Epithelial cell of prostate (primary cell): ENCODE results near the gene DDTL.
"Not testable (repeated sequence)": the region's sequence is repeated elsewhere in the genome, so short reads cannot be mapped to it uniquely, and the experiment has no call there.

ENCODE experiments used
- DNase-seq: peaks from one replicate; pipeline ENCODE4 v3.0.0-alpha.2; 2011; ENCODE audit warnings: low read depth, low spot score
- H3K27ac ChIP-seq: fragments of 450-650 bp; 2 replicates; pipeline ENCODE4 v1.5.1; 2017; ENCODE audit warnings: mild to moderate bottlenecking

The DDTL gene

DNA sequence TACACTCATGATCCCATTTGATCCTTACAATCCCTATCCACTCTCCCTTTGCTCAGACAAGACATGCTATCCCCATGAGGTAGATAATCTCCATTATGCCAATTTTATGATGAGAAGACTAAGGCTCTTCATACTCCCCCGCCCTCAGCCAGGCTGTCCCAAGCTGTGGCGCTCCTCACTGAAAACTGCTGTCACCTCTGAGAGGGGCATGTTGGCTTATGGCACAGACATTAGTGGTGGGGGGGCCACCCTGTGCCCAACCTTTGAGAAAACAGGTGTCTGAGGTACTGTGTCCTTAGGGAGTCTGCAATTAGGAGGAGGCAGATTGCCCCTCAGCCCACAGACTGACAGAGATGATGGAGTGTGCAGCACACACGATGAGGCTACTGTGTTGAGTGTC is 2.4 kb downstream of the DDTL start:
- DNase-seq = no peak
- H3K27ac ChIP-seq = no peak overlapping the region

DNA sequence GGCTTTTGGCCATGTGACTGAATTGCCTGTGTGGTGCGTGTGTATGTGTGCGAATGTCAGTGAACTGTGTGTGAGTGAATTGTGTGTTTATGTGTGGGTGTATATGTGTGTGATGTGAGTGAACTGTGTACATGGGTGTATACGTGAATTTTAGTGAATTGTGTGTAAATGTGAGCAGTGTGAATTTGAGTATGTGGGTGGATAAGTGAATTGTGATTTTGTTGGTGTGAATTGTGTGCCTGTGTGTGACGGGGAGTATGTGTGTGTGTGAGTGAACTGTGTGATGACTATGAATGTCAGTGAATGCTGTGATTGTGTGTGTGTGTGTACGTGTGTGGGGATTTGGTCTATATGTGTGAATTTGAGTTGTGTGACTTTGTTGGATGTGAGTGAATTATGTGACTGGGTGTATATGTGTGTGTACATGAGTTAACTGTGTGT is 3.5 kb downstream of the DDTL start:
- no peak overlapping the region for H3K27ac ChIP-seq
- DNase-seq = no peak

DNA sequence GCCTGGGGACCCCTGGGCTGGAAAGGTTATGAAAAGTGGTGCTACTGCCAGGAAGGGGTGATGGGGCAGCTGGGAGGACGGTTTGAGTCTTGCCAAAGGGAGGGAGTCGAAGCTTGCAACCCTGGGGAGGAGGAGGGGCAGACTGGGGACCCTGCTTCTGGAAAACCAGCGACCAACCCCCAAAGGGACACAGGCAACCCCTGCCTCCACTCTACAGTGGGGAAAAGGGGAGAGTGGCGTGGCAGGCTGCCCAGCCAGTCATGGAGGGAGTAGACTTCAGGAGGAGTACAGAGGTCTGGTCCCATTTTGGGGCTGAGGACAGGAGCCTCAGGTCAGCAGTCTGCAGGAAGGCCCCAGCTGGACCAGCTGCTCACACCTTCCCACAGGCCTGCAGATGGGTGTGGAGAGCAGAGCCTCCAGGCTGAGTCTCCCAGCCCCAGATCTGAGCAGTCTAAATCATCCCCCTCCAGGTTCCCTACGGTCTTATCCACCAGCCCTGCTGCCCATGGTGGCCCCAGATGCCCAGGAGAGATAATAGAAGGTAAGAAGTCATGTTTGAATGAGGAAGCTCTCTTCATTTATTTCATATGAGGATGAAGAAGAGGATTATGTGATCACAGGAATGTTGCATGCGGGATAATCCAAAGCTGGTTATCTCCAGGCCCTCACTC is 4.3 kb downstream of the DDTL start:
- DNase-seq = no peak
- H3K27ac ChIP-seq = no peak overlapping the region

DNA sequence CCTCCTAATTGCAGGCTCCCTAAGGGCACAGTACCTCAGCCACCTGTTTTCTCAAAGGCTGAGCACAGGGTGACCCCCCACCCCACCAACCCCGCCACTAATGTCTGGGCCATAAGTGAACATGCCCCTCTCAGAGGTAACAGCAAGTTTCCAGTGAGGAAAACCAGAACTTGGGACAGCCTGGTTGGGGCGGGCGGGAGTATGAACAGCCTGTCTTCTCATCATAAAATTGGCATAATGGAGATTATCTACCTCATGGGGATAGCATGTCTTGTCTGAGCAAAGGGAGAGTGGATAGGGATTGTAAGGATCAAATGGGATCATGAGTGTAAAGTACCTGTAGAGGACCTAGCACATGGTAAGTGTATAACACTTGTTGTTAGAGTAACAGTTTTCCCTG is 5.2 kb downstream of the DDTL start:
- not testable (repeated sequence) for DNase-seq, H3K27ac ChIP-seq

DNA sequence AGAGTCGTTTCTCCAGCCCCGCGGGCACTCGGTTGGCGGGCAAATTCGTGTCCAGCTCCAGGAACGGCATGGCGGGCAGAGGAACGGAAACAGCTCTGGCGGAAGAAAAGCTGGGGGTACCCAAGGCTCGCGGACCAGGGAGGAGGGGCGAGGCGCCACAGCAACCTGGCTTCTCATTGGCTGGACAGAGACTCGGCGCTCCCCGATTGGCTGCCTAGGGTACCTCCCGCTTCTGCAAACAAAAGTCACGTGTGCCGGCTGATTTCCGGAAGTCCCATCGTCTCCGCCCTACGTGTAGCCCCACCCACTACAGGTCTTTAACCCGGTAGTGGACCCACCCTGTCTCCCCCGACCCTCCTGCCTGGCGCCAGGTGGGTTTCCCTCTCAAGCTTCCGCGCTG is 7.7 kb downstream of the DDTL start, which contains the start of gene DDT:
Gene DDT (minus strand): TSS at position 97 of the 400 bp plus-strand sequence. CDS start 27 bp downstream, at position 70.
- not testable (repeated sequence) for H3K27ac ChIP-seq, DNase-seq

DNA sequence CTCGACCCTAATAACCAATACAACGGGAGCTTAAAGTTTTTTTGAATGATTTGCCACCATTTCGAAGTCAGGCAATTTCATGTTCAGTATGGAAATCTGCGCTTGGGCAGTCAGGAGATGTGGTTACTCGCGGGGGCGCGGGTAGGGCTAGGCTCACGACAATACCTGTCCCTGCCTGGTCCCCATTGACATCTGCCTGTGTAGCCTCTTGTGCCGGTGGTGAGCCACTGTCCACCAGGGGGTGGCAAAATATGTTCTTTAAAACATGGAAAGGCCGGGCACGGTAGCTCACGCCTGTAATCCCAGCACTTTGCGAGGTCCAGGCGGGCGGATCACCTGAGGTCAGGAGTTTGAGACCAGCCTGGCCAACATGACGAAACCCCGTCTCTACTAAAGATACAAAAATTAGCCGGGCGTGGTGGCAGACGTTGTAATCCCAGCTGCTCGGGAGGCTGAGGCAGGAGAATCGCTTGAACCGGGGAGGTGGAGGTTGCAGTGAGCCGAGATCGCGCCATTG is 8.2 kb downstream of the DDTL start:
- DNase-seq, H3K27ac ChIP-seq: not testable (repeated sequence)

DNA sequence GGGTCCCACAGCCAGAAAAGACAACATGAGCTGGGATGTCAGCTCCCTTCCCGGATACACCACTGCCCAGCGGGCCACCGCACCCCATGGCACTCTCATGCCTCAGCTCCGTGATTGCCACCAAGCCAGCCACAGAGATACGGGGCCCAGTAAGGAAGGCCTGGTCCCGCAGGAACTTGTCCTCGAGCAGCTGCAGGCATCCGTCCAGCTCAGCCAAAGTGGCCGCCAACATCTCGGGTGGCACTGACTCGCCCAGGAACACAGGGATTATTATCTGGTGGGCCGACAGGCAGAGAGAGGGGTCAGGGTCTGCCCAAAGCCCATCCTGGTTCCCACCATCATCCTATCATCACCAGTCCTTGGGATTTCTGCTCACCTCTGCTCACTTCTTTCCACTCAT is 10.6 kb downstream of the DDTL start:
- not testable (repeated sequence) for H3K27ac ChIP-seq, DNase-seq

DNA sequence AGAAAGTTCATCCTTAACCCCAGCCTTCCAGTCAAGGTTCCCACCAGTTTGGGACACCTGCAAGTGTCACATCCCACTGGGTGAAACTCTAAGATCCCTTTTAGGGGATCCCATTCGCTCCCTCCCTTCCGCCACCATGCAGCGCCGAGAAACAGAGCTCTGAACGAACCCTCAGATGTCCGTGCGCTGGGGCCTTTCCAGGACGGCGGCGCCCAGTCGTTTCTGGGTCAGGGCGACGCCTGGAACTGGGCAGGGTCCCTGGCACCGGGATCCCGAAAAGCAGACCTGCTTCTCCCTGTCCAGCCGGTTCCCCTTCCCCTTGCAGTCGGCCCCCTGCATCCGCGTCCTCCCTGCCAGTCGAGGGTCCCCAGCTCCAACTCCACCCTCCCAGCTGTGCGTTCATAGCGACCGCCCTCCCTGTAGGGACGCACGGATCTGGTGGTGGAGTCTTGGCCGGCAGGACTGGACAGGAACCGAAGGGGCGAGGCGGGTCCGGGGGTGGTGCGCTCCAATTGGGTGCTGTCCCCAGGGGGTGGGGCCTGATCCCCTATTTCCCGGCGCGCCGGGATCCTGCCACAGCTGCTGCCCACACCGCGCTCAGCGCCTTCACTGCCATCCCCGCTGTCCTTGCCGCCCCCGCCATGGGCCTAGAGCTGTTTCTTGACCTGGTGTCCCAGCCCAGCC is 13.0 kb downstream of the DDTL start, which contains the start of gene GSTT2:
Gene GSTT2 (plus strand): TSS at position 578 of the 684 bp plus-strand sequence.
- DNase-seq = not testable (repeated sequence)

DNA sequence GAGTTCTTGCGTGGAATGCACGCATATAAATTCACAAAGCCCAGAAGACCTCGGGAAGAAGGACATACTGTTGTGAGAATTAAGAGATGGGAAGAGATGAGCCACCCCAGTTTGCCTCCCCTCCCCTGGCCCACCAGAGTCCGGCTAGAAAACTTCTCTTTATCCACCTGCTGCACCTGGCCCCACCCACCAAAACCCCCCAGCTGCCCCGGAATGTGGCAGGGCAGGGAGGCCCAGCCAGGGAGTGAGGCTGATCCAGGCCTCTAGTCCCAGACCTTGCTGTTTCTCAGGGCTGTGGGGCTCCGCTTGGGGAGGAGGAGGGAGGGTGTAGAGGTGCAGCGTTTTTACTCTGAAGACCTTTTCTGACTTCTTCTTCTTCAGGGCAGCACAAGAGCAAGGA is 13.9 kb downstream of the DDTL start:
- DNase-seq = not testable (repeated sequence)

More for the DNA sequence above, 13.0 kb downstream of the DDTL start, which contains the start of gene GSTT2:
- H3K27ac ChIP-seq = not testable (repeated sequence)

DNA sequence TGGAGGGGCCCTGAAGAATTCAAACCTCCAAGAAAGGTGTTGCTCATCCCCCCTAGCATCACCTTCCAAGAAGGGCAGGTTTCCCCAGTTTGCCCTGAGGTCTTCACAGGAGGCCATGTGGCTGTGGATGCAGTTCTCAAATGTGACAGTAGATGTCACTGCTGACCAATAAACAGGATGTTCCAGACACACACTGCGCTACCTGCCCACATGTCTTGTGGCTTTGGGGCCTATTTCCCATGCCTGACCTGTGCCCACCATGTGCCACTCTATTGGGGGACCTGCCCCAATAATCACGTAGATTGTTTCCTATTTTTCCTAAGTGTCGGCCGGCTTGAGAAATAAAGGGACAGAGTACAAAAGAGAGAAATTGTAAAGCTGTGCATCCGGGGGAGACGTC is 17.7 kb downstream of the DDTL start:
- DNase-seq = no peak
- H3K27ac ChIP-seq = no peak overlapping the region

More for the DNA sequence above, 13.9 kb downstream of the DDTL start:
- H3K27ac ChIP-seq = not testable (repeated sequence)

DNA sequence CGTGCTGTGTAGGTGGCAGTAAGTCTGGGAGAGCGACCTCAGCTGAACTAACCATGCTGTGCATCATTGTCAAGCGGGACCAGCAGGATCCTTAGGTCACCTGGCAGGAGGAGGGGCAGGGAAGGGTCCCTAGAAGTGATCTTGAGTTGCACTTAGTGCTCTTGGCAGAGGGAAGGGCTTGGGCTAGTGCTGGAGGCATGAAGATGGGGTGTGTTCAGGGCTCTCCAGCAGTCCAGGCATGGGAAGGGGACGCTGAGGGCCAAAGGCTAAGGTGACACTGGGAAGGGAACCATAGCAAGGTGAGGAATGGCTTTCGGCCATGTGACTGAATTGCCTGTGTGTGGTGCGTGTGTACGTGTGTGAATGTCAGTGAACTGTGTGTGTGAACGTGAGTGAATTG is 19.4 kb downstream of the DDTL start:
- H3K27ac ChIP-seq, DNase-seq: not testable (repeated sequence)

DNA sequence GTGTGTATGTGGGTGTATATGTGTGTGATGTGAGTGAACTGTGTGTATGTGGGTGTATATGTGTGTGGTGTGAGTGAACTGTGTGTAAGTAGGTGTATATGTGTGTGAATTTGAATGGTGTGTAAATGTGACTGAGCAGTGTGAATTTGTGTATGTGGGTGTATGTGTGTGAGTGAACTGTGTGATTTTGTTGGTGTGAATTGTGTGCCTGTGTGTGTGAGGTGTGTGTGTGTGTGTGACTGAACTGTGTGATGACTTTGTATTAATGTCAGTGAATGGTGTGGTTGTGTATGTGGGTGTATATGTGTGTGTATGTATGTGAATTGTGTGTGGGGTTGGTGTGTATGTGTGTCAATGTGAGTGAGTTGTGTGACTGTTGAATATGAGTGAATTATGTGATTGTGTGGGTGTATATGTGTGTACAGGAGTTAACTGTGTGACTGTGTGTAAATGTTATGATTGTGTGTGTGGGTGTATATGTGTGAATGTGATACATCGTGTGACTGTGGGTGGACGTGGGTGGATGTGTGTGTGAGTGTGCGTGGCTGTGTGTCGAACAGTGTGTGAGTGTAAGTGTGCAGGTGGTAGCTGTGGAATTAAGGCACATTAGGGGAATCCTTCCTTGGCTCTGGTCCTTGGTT is 20.0 kb downstream of the DDTL start:
- not testable (repeated sequence) for H3K27ac ChIP-seq

DNA sequence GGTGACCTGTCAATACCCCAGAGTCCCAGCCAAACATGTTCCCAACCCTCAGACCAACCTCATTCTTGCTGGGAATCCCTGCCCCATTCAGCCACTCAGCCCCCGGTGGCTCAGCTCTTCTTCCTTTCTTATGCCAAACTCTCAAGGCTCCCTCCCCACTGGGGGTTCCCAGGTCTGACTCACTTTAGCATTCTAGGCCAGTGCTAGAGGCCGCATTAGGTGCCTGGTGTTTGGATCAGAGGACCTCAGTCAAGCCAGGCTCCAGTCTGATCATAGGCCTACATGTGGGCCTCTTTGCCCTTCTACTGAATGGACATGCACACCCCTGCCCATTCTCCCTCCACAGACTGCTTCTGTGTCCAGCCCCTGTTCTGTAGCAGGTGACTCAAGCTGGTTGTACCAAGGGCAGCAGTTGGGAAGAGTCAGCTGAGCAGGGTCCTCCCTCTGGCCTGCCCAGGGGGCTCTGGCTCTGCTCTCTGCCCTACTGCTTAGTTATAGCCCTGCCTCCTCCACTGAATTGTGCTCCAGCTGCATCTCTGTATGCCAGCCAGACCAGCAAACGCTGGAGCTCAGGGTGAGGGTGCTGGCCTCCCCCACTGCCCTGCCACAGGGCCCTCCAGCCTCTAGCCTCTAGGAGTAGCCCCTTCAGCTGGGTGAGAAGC is 23.0 kb downstream of the DDTL start:
- not testable (repeated sequence) for H3K27ac ChIP-seq, DNase-seq

More for the DNA sequence above, 20.0 kb downstream of the DDTL start:
- not testable (repeated sequence) for DNase-seq

DNA sequence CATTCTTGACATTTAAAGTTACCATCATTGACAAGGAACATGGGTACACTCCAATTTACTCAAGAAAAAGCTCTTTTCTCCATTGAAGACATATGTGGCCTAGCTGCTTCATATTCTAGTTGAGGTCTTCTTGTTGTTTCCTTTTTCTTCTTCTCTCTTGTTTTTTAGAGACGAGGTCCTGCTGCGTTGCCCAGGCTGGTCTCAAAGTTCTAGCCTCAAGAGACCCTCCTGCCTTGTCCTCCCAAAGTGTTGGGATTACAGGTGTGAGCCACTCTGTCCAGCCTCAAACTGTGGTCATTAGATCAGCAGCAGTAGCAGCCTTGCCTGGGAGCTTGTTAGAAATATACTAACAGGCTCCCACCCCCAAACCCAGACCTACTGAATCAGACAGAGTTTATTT is 26.4 kb downstream of the DDTL start:
- not testable (repeated sequence) for DNase-seq, H3K27ac ChIP-seq

DNA sequence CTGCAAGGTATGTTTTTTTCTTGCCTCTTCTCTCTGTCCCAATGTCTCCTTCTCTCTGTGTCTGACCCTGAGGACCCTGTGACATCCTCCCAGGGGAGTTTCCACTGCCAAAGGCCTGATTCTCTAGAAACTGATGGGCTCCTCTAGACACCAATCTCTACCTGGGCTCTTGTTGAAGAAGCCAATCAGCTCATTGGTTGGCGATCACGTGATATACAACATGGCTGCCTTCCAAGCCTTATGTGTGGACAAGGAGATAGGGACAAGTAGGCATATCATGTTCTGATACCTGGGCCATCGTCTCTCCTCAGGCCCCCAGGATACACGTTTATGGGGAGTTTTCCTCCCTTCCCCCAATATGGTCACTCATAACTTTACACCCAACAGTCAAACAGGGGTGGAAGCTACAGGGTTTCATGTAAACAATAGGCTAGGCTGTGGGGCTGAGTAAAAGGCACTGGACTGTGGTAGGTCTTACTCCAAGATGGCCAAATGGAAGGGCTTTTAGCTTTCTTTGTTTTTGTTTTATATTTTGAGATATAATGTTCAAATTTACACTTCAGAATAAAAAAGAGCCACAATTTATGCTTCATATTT is 27.0 kb downstream of the DDTL start:
- DNase-seq, H3K27ac ChIP-seq: not testable (repeated sequence)

DNA sequence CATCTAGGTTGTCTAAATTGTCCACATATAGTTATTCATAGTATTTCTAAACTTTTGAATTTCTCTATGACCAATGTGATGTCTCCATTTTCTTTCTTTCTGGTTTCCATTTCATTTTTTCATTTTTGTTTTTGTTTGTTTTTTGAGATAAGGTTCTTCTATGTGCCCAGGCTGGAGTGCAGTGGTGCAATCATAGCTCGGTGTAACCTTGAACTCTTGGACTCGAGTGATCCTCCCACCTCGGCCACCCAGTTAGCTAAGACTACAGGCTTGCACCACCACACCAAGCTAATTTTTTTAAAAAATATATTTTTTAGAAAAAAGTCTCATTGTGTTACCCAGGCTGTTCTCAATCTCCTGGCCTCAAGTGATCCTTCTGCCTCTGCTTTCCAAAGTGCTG is 30.4 kb downstream of the DDTL start:
- no peak for DNase-seq
- H3K27ac ChIP-seq = no peak overlapping the region

DNA sequence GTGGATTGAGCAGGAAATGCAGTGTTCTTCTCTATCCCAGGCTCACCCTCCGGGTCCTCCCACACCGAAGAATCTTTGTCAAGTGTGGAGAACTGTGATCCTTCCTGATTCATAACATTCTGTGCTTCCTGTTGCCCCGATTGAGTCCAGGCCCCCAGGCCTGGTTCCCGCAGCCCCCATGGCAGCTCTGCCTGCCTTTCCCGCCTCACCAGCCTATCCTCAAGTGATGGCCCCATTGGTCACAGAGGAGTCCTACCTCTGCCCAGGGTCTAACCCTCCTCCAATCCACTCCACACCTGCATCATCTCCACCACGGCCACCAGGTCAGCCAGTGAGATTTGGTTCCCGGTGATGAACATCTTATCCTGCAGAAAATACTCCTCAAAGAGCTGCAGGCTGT is 33.1 kb downstream of the DDTL start:
- not testable (repeated sequence) for DNase-seq, H3K27ac ChIP-seq

DNA sequence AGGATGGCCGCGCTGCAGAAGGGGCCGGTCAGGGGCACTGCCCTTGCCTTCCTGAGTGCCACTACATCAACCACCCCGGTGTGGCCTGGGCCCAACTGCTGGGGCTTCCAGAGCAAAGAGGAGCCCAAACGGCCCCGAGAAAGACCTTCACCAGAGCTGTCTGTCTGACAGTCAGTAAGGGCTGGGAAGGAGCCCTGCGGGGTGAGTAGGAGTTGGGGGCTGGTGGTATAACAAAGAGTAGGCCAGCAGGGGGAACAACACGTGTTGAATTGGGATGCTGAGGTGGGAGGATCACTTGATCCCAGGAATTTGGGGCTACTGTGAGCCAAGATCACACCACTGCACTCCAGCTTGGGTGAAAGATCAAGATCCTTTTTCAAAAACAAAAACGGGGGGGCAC is 34.6 kb downstream of the DDTL start:
- no peak overlapping the region for H3K27ac ChIP-seq
- DNase-seq = no peak

DNA sequence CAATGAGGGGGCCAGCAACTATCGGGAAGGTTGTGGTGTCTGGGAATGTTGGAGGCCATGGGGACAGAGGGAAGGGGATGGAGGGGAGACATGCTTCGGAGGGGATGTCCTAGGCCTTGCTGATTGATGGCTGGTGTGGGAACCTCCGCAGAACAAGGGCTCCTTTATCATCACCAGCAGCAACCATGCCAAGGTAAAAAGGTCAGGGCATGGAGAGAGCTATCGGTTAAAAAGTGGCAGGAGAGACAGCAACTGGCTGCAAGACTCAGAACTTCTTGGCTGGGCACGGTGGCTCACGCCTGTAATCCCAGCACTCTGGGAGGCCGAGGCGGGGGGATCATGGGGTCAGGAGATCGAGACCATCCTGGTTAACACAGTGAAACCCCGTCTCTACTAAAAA is 35.6 kb downstream of the DDTL start:
- no peak for DNase-seq
- H3K27ac ChIP-seq = no peak overlapping the region

DNA sequence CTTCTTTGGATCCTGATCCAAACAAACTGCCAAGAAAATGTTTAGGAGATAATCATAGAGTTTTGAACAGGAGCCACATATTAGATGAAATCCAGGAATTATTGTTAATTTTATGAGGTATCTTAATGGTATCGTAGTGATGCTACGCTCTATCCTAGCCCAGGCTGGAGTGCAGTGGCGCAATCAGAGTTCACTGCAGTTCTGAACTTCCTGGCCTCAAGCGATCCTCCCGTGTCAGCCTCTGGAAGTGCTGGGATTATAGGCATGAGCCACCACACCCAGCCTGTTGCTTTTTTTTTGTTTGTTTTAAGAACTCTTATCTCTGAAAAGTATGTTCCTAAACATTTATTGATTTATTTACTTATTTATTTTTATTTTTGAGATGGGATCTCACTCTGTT is 36.2 kb downstream of the DDTL start:
- no peak for DNase-seq
- H3K27ac ChIP-seq = no peak overlapping the region
